HCT116 (cell line): ENCODE measurements around the gene BMP2K. TPM values are rescaled to one million over a fixed set of nuclear protein-coding genes. Genes with fewer than 3 reads are reported as not detected.

Experiments
- ATAC-seq: fragments of 200-7000 bp; cut with Tn5 transposase; 2 replicates; pipeline ENCODE4 v1.9.1; 2020; ENCODE audit warnings: mild to moderate bottlenecking, moderate library complexity
- BruUV-seq: library from RNA; stranded (reverse); fragments of 400-500 nt; replicated peaks from 2 replicates; lab custom pipeline; 2021; lab: Mats Ljungman, UMichigan
- CTCF ChIA-PET: fragments of 300-600 bp; sonication (Branson Sonifier 250); formaldehyde crosslinking; loops from one replicate; lab custom pipeline; 2021; ENCODE audit warnings: antibody characterized with exemption; lab: Charles Lee
- POLR2A ChIA-PET: fragments of 300-600, 350-600 bp; sonication (Branson Sonifier 250); formaldehyde crosslinking; loops from one replicate; lab custom pipeline; 2021; ENCODE audit warnings: antibody characterized with exemption; lab: Charles Lee
- RAD21 ChIA-PET, 2 experiments: fragments of 300-600 bp; sonication (Branson Sonifier 250); formaldehyde crosslinking; loops; one replicate each; lab custom pipeline; 2023; ENCODE audit warnings: low total read pairs in 2 of 2; ENCODE audit not compliant: uncharacterized antibody in 2 of 2, unreplicated experiment in 2 of 2, low non-redundant PET in 1 of 2; lab: Charles Lee
- DNase-seq: peaks from one replicate; pipeline ENCODE4 v3.0.0-alpha.2; 2010; ENCODE audit warnings: low read depth, low spot score
- H2AFZ ChIP-seq: fragments of 200-600 bp; shearing (Covaris generic), sonication (generic); 2 replicates; pipeline ENCODE4 v1.6.1; 2017; ENCODE audit warnings: low read depth, mixed run types, mixed read lengths, antibody characterized with exemption, low read length; ENCODE audit not compliant: poor library complexity, severe bottlenecking
- H3K27ac ChIP-seq: 2 replicates; pipeline ENCODE4 v1.5.1; 2012; ENCODE audit warnings: low read depth, low read length
- H3K27me3 ChIP-seq: fragments of 200-600 bp; sonication (generic); 2 replicates; pipeline ENCODE4 v1.6.1; 2016; ENCODE audit warnings: mixed run types, low read length, mixed read lengths; ENCODE audit not compliant: insufficient read depth
- H3K36me3 ChIP-seq, 2 experiments: fragments of 200-500 bp in 1 of 2; fragments of 200-600 bp in 1 of 2; sonication (Bioruptor generic) in 1 of 2; sonication (generic) in 1 of 2; 2 replicates each; pipeline versions ENCODE4 v1.5.1 to v1.6.1; 2014 to 2016; ENCODE audit warnings: low read length in 2 of 2, inconsistent platforms in 1 of 2, mixed read lengths in 1 of 2, mixed run types in 1 of 2; ENCODE audit not compliant: insufficient read depth in 2 of 2, control insufficient read depth in 1 of 2
- H3K4me1 ChIP-seq, 2 experiments: fragments of 200-600 bp in 1 of 2; sonication (generic) in 1 of 2; 2 replicates each; pipeline versions ENCODE4 v1.5.1 to v1.6.1; 2012 to 2017; ENCODE audit warnings: low read length in 2 of 2, inconsistent platforms in 1 of 2, mild to moderate bottlenecking in 1 of 2, mixed read lengths in 1 of 2, mixed run types in 1 of 2, moderate library complexity in 1 of 2; ENCODE audit not compliant: insufficient read depth in 2 of 2, control insufficient read depth in 1 of 2
- H3K4me2 ChIP-seq: fragments of 200-600 bp; sonication (generic); 2 replicates; pipeline ENCODE4 v1.6.1; 2017; ENCODE audit warnings: mixed run types, low read length, mixed read lengths
- H3K4me3 ChIP-seq, 2 experiments: fragments of 200-600 bp in 1 of 2; sonication (generic) in 1 of 2; replicated peaks in 1 of 2; 2 replicates each; pipeline ENCODE4 v1.5.1; 2011 to 2016; ENCODE audit warnings: low read length in 2 of 2, control low read depth in 1 of 2, low read depth in 1 of 2, mild to moderate bottlenecking in 1 of 2, mixed read lengths in 1 of 2, mixed run types in 1 of 2
- H3K79me2 ChIP-seq: fragments of 200-600 bp; sonication (generic); 2 replicates; pipeline ENCODE4 v1.6.1; 2017; ENCODE audit warnings: mild to moderate bottlenecking, mixed run types, low read length, moderate library complexity, mixed read lengths; ENCODE audit not compliant: insufficient read depth
- H3K9ac ChIP-seq: fragments of 200-600 bp; sonication (generic); 2 replicates; pipeline ENCODE4 v1.6.1; 2016; ENCODE audit warnings: low read length, mixed read lengths
- H3K9me2 ChIP-seq: fragments of 200-600 bp; sonication (generic), shearing (Covaris generic); 2 replicates; pipeline ENCODE4 v1.6.1; 2017; ENCODE audit warnings: mixed run types, mild to moderate bottlenecking, moderate library complexity; ENCODE audit not compliant: insufficient read depth
- H3K9me3 ChIP-seq, 2 experiments: fragments of 200-500 bp in 1 of 2; fragments of 200-600 bp in 1 of 2; sonication (Bioruptor generic) in 1 of 2; sonication (generic) in 1 of 2; 2 replicates each; pipeline ENCODE4 v1.6.1; 2014 to 2017; ENCODE audit warnings: low read length in 2 of 2, mixed read lengths in 2 of 2, inconsistent platforms in 1 of 2, low read depth in 1 of 2, mild to moderate bottlenecking in 1 of 2, mixed run types in 1 of 2, moderate library complexity in 1 of 2; ENCODE audit not compliant: control insufficient read depth in 1 of 2, insufficient read depth in 1 of 2
- H4K20me1 ChIP-seq: fragments of 200-600 bp; sonication (generic), shearing (Covaris generic); 2 replicates; pipeline ENCODE4 v1.6.1; 2017; ENCODE audit warnings: mixed run types, mild to moderate bottlenecking, moderate library complexity; ENCODE audit not compliant: insufficient read depth
- ATF3 ChIP-seq: IDR thresholded peaks from 2 replicates; pipeline ENCODE4 v1.6.1; 2012
- CBX3 ChIP-seq: IDR thresholded peaks from 2 replicates; pipeline ENCODE4 v1.6.1; 2012; ENCODE audit warnings: low read depth
- CEBPB ChIP-seq: IDR thresholded peaks from 2 replicates; pipeline ENCODE4 v1.6.1; 2012; ENCODE audit warnings: low read depth
- EGR1 ChIP-seq: IDR thresholded peaks from 2 replicates; pipeline ENCODE4 v1.6.1; 2012; ENCODE audit warnings: low read depth
- EZH2 ChIP-seq: fragments of 200-600 bp; sonication (generic); IDR thresholded peaks from 2 replicates; pipeline ENCODE4 v1.6.1; 2017; ENCODE audit warnings: antibody characterized with exemption, mixed run types
- EZH2phosphoT487 ChIP-seq: fragments of 200-600 bp; IDR thresholded peaks from 2 replicates; pipeline ENCODE4 v1.6.1; 2018; ENCODE audit warnings: antibody characterized with exemption, borderline replicate concordance
- FOSL1 ChIP-seq: IDR thresholded peaks from 2 replicates; pipeline ENCODE4 v1.6.1; 2012; ENCODE audit warnings: low read depth
- JUND ChIP-seq: IDR thresholded peaks from 2 replicates; pipeline ENCODE4 v1.6.1; 2012
- MAX ChIP-seq: IDR thresholded peaks from 2 replicates; pipeline ENCODE4 v1.6.1; 2012
- POLR2A ChIP-seq: IDR thresholded peaks from 2 replicates; pipeline ENCODE4 v1.7.0; 2011; ENCODE audit warnings: borderline replicate concordance; ENCODE audit not compliant: insufficient read depth, insufficient read length; ENCODE audit errors: extremely low read depth
- POLR2AphosphoS5 ChIP-seq: IDR thresholded peaks from 2 replicates; pipeline ENCODE4 v1.6.1; 2011; ENCODE audit warnings: mild to moderate bottlenecking, low read depth, low read length, moderate library complexity
- RAD21 ChIP-seq: IDR thresholded peaks from 2 replicates; pipeline ENCODE4 v1.6.1; 2012; ENCODE audit warnings: low read depth, mild to moderate bottlenecking
- SIN3A ChIP-seq: IDR thresholded peaks from 2 replicates; pipeline ENCODE4 v1.6.1; 2012; ENCODE audit warnings: low read depth
- SP1 ChIP-seq: IDR thresholded peaks from 2 replicates; pipeline ENCODE4 v1.6.1; 2012; ENCODE audit warnings: low read depth
- SRF ChIP-seq: IDR thresholded peaks from 2 replicates; pipeline ENCODE4 v1.6.1; 2012; ENCODE audit warnings: low read depth
- ZBTB33 ChIP-seq: IDR thresholded peaks from 2 replicates; pipeline ENCODE4 v1.6.1; 2011; ENCODE audit warnings: mild to moderate bottlenecking, low read length, moderate library complexity; ENCODE audit not compliant: insufficient replicate concordance; ENCODE audit errors: extremely low read depth
- ZFX ChIP-seq: fragments of 450-650 bp; IDR thresholded peaks from 2 replicates; pipeline ENCODE4 v1.6.1; 2017
- ZNF274 ChIP-seq: fragments of 200-500 bp; sonication (Bioruptor generic); IDR thresholded peaks from 2 replicates; pipeline ENCODE4 v1.6.1; 2014; ENCODE audit warnings: mild to moderate bottlenecking, low read depth, low read length, inconsistent platforms
- intact Hi-C: fragments of 100-400 bp; cut with micrococcal nuclease; formaldehyde crosslinking; loops from 2 replicates; pipeline ENCODE4 v1.10.0; 2022
- total RNA-seq: library from RNA; stranded (reverse); gene quantifications from one replicate; pipeline ENCODE4 v1.2.1, GENCODE V29; 2021; ENCODE audit not compliant: unreplicated experiment

BMP2K gene
- total RNA-seq, 1 experiment from 2014 or later: 27.7 TPM

- BruUV-seq: no TSS peak
- POLR2A ChIA-PET: no interaction called here
Observed at GRCh38 chr4:78796526-78796925, 20.4 kb downstream of the BMP2K start.

GRCh38 chr4:78797777-78798284, 21.7 kb downstream of the BMP2K start:
- Histone ChIP-seq H3K27ac (no peak overlapping the region), H4K20me1 (no peaks in the 10 kb centered on the region), H3K79me2 (peaks cover 41% of the 10 kb centered on the region), H2AFZ (no peak overlapping the region), H3K36me3 (no peaks in the 10 kb centered on the region), H3K4me1 (no peaks in the 10 kb centered on the region), H3K4me3 (no peak overlapping the region), H3K9me3 (no peaks in the 10 kb centered on the region), H3K27me3 (no peaks in the 10 kb centered on the region), H3K9me2 (no peaks in the 10 kb centered on the region), H3K4me2 (no peak overlapping the region), H3K9ac (no peak overlapping the region)
- BruUV-seq: no TSS peak
- ChIA-PET RAD21 (interaction anchor here in 1 of 2 experiments (0.6 kb wide), 1 partner anchor 598 kb away, joined by 3 read pairs; no protein-coding TSS in a partner anchor), CTCF (no interaction called here), POLR2A (no interaction called here)
- intact Hi-C loops: no loop called here
- ATAC-seq (no peak), DNase-seq (no peak)
- TF ChIP-seq ATF3 (no peak), SRF (no peak), EZH2phosphoT487 (no peak), SP1 (no peak), EGR1 (no peak), POLR2AphosphoS5 (no peak), CEBPB (no peak), RAD21 (no peak), ZBTB33 (no peak), ZFX (no peak), EZH2 (no peak), MAX (no peak), FOSL1 (no peak), CBX3 (no peak), ZNF274 (no peak), JUND (no peak)

More at GRCh38 chr4:78796526-78796925, 20.4 kb downstream of the BMP2K start:
- Histone ChIP-seq H3K4me1 (no peaks in the 10 kb centered on the region), H3K27me3 (no peaks in the 10 kb centered on the region), H3K4me2 (no peak overlapping the region), H3K36me3 (no peaks in the 10 kb centered on the region), H2AFZ (no peak overlapping the region), H3K9ac (no peak overlapping the region), H3K9me2 (no peaks in the 10 kb centered on the region), H3K79me2 (peaks cover 47% of the 10 kb centered on the region), H3K27ac (no peak overlapping the region), H4K20me1 (no peaks in the 10 kb centered on the region), H3K4me3 (no peak overlapping the region), H3K9me3 (no peaks in the 10 kb centered on the region)
- ATAC-seq (no peak), DNase-seq (no peak)
- no peak for TF ChIP-seq SRF
- TF ChIP-seq FOSL1: no peak
- no peak for TF ChIP-seq ZNF274
- TF ChIP-seq POLR2A: no peak
- TF ChIP-seq POLR2AphosphoS5: no peak
- no peak for TF ChIP-seq CBX3
- no peak for TF ChIP-seq CEBPB
- no peak for TF ChIP-seq MAX
- no peak for TF ChIP-seq EZH2
- no peak for TF ChIP-seq SIN3A
- RAD21 ChIA-PET: no interaction called here
- intact Hi-C loops: no loop called here
- CTCF ChIA-PET: no interaction called here
